NCI-H82 treated with DMSO at 0.1 percent for 48 hours (cell line): ENCODE measurements around the gene FAM20C.
"Not testable (repeated sequence)": the region's sequence is repeated elsewhere in the genome, so short reads cannot be mapped to it uniquely, and the experiment has no call there.

Experiments used
- DNase-seq: peaks from one replicate; lab custom pipeline; 2025; ENCODE audit not compliant: unreplicated experiment; lab: John Stamatoyannopoulos, UW

FAM20C gene

DNA sequence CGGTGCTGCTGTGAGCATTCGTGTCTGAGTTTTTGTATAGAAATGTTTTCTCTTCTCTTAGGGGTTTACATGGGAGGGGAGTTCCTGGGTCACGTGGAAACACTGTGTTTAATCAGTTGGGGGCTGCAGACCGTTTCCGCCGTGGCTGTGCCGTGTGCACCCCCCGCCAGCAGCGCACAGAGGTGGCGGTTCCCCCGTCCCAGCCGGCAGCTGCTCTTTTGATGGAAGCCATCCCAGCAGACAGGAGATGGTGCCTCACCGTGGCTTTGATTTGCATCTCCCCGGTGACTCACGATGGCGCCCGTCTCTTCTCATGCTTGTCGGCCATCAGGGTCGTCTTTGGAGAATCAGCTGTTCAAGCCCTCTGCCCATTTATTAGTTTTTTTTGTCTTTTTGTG lies 62.7 kb downstream of the FAM20C start:
- no peak for DNase-seq

DNA sequence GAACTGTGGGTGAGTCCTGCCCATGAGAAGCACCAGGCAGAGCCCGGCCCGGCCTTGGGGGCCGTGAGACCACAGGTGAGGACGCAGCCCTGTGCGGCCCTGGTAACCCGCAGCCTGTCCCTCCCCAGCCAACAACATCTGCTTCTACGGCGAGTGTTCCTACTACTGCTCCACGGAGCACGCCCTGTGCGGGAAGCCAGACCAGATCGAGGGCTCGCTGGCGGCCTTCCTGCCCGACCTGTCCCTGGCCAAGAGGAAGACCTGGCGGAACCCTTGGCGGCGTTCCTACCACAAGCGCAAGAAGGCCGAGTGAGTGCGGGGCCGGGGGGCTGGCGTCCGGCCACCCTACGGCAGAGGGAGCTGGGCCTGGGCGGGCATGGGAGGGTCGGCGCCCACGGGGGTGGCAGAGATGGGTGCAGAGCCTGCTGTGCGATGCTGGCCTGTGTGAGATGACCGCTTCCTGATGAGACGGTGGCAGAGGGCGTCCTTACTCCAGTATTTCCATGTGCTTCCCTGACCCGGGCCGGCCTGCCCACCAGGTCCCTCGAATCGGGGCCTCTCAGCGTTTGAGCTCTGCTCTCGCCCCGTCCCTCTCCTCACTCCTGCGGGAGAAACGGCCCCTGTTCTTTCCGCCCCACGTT lies 63.5 kb downstream of the FAM20C start:
- no peak for DNase-seq

DNA sequence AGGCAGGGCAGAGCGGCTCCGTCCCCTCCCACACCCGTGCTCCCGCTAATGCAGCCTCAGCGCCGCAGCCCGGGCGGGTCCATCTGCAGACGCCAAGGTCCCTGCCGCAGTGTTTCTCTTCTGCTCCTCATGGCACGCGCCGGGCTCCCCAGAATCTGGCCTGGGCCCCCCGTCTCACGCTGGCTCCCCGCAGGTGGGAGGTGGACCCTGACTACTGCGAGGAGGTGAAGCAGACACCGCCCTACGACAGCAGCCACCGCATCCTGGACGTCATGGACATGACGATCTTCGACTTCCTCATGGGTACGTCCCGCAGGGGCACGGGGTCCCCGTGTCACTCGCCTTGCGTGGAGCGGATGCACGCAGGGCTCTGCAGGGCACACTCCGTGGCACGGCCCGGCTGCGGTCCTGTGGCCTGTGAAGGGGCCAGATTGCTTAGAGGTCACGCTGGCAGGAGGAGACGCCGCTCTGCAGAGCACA lies 64.1 kb downstream of the FAM20C start:
- no peak for DNase-seq

DNA sequence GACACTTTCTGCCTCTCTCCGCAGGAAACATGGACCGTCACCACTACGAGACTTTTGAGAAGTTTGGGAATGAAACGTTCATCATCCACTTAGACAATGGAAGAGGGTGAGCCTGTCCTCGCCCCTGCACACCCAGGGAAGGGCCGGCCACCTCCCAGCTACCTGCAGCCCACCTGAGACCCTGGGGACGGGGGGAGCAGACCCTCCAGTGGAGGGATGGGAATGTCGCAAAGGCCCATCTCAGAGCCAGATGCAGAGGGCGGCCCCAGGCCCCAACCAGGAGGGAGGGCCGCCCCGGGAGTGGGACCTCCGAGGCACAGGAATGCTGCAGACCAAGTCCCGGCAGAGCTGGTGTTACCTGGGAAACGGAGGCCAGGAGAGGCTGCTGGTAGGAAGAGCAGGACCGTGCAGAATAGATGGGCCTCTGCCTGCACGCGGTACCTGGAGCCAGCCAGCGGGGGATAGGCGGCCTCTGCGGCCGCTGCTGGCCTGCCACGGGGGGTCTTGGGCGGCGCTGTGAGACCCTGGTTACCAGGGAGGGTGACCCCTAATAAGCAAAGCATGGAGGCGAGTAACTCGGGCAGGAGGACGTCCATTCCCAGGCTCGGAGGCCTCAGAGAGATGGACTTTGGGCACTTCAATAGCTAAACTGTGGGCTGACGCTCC lies 64.7 kb downstream of the FAM20C start:
- DNase-seq: no peak

DNA sequence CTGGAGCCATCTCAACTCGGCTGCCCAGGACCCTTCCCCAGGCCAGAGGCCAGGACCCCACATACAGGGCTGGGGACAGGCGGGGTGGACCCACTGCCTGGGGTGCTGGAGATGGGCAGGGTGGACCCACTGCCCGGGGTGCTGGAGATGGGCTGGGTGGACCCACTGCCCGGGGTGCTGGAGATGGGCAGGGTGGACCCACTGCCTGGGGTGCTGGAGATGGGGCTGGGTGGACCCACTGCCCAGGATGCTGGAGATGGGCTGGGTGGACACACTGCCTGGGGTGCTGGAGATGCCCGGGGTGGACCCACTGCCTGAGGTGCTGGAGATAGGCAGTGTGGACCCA lies 65.2 kb downstream of the FAM20C start:
- no peak for DNase-seq

DNA sequence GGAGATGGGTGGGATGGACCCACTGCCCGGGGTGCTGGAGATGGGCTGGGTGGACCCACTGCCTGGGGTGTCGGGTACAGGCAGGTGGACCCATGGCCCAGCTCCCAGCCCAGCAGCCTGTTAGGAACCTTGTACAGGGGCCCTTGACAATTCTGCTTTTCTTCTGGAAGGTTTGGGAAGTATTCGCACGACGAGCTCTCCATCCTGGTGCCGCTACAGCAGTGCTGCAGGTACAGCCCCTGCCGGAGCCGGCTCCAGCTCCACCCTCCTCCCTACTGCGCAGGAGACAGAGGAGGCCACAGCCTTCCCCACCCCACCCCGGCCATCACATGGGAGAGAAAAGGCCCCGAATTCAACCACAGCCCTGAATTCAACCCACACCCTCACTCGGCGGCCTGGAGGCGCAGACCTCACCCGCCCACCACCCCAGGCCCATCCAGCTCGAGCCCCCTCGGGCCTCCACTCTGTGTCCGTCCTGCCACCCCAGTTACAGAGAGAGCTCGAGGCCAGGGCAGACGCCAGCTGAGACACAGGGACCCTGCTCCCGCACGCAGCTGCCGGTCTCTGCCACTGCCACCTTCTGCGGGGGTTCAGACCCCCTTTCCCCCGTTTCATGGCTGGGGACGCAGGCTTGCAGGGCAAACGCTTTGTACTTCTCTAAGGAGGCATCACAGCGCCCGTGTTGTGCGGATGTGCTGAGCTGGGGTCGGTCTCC lies 66.3 kb downstream of the FAM20C start:
- no peak for DNase-seq

DNA sequence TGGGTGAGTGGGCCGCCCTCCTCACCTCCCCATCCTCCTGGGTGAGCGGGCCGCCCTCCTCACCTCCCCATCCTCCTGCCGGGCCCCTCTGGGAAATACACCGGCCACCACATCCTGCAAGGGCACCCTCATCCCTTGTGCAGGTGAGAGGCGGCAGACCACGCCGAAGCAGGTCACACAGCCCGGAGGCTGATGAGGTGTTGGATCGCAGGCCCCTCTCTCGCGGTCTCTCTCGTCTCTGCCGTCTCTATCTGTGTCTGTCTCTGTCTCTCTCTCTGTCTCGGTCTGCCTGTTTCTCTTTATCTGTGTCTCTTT lies 66.8 kb downstream of the FAM20C start:
- DNase-seq: no peak

DNA sequence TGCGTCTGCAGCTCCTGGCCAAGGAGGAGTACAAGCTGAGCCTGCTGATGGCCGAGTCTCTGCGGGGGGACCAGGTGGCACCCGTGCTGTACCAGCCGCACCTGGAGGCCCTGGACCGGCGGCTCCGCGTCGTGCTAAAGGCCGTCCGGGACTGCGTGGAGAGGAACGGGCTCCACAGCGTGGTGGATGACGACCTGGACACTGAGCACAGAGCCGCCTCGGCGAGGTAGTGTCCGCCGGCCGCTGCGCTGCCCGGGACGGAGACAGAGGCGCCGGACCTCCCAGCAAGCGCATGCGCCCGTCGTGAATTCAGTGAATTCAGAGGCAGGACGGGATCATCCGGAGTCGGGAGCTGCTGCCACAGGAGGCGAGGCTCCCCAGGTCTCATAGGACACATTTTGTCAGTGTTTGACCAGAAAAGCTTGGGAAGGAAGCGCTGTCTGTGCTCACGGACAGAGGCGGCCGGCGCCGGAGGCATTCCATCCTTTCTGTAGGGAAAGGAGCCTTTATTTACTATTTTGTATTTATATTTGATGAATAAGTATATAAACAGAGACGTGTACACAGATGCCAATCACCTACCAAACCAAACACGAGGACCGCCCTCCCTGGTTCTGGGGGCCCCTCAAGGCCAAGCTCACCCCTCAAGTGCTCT lies 67.5 kb downstream of the FAM20C start:
- no peak for DNase-seq

DNA sequence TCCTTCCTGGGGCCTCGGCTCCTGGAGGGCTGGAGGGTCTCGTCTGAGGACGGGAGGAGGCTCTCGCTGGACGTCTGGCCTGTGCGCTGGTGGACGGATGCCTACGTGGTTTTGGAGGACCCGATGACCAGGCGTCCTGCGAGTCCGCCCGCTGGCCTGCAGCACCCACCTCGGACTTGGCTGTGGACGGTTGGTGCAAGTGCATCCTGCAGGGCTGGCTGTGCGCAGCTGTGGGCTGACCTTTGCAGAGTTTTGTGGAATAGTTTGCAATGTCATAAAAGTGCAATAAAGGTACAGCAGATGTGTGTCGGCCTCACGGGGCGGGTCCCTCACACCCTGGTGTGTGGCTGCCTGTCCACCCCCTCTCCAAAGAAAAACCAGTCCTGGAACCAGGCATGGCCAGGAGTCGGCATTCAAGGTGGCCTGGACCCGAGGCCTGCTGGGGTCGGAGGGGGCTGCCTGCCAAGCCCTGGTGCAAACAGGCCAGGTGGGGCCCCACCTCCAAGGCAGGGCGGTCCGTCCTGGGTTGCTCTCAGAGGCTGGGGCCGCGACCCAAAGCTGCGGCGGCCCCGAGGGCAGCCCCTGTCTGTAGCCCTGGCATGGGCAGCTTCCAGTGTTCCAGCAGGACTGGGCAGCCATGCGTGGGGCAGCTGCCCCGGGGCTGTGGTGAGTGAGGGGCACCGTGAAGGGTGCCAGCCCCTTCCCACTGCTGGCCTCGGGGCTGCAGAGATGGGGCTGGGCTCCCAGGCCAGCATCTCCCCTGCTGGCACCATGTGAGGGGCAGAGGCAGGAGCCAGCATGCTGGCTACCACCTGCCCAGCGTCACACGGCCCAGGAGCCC lies 68.3 kb downstream of the FAM20C start:
- DNase-seq: no peak

DNA sequence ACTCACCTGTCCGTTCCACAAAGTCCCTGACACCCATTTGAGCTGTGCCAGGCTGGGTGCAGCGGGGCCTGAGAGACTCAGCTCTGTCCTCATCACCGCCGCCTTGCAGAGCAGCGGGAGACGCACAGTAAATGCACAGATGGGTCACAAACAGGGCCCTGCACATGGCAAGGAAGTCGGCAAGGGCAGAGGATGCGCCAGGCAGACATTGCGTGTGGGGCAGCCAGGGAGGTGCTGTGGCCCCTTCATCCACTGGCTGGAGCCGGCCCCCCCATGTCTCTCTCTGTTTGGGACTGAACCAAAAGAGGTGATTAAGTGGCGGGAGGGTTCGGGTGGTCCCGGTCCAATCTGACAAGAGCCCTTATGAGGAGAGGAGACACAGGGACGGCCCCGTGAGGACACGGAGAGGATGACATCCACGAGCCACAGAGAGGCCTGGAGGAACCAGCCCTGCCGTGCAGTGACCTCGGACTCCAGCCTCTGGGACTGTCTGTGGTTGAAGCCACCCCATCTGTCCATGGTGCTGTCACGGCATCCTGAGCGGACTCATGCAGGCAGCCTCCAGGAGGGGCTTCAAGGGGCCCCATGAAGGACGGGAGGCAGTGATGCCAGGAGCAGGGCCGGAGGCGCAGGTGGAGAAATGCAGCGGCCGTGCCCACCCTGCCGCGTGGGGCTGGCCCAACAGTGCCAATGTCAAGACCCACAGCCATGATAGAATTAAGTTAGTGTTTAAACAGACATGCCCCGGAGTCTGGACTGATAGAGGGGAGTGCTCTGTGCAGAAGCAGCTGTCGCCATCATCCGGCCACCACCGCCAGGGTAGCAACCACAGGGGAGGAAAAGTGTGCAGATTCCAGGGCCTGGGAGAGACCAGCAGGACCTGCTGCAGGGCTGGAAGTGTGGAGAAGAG lies 69.2 kb downstream of the FAM20C start:
- DNase-seq: no peak

DNA sequence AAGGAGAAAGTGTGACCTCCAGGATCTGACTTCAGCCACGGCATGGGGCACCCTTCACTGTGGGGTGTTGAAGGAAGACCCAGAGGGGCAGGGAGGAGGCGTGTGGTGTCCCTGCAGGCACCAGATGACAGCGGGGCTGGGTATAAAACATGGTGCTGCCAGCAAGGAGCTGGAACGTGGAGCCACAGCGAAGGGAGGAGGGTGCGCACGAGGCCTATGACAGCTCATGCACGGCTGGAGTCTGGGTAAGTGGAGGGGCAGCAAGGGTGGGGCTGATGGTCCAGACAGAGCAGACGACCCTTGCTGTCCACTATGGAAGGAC lies 69.8 kb downstream of the FAM20C start:
- DNase-seq: no peak

DNA sequence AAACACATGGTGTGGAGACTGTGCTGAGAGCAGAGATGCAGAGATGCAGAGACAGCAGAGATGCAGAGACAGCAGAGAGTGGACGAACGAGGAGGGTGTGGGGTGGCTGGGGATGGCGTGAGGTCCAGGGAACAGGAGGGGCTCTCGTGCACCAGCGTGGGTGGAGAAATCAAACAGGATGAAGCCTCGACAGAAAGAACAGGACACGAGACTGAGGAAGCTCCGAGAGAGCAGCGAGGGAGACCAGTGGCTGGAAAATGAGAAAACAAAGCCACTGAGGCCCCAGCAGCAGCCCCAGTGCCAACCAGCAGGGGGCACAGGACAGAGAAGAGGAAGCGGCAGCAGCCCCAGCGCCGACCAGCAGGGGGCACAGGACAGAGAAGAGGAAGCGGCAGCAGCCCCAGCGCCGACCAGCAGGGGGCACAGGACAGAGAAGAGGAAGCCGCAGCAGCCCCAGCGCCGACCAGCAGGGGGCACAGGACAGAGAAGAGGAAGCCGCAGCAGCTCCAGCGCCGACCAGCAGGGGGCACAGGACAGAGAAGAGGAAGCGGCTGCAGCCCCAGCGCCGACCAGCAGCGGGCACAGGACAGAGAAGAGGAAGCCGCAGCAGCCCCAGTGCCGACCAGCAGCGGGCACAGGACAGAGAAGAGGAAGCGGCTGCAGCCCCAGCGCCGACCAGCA lies 70.4 kb downstream of the FAM20C start:
- DNase-seq: not testable (repeated sequence)

DNA sequence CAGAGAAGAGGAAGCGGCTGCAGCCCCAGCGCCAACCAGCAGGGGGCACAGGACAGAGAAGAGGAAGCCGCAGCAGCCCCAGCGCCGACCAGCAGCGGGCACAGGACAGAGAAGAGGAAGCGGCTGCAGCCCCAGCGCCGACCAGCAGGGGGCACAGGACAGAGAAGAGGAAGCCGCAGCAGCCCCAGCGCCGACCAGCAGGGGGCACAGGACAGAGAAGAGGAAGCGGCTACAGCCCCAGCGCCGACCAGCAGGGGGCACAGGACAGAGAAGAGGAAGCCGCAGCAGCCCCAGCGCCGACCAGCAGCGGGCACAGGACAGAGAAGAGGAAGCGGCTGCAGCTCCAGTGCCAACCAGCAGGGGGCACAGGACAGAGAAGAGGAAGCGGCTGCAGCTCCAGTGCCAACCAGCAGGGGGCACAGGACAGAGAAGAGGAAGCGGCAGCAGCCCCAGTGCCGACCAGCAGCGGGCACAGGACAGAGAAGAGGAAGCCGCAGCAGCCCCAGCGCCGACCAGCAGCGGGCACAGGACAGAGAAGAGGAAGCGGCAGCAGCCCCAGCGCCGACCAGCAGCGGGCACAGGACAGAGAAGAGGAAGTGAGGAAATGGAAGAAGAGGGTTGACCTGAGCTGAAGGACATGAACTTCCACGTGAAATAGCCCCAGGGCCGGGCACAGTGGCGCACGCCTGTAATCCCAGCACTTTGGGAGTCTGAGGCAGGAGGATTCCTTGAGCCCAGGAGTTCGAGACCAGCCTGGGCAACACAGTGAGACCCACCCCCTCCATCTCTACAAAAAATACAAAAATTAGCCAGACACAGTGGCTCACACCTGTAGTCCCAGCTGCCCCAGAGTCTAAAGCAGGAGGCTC lies 71.3 kb downstream of the FAM20C start:
- DNase-seq: not testable (repeated sequence)

DNA sequence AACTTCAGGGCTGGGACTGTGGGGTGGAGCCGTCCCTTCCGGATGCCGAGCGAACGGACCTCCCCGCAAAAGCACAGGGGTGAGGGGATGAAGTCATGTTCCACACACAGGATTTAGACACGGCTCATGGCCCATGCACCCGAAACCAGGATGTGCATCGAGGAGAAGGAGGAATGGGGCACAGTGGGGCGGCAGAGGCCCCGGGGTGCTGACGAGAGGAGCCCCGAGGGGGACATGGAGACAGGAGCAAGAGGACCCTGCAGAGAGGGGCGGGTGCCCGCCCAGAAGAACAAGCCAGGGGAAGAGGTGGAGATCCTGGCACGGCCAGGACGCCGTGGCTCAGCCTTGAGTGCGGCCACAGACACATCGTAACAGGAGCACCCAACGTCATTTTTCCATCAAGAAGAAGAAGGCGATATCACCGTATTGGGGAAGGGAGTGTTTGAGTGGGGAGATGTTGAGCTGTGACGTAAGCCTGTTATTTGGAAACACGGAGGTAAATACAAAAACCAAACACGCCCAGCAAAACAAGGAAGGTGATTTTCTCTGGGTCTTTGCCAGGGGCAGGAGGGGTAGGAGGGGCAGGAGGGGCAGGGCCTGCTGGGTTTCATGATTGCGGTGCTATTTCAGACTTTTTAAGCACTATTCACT lies 72.3 kb downstream of the FAM20C start:
- DNase-seq: no peak

DNA sequence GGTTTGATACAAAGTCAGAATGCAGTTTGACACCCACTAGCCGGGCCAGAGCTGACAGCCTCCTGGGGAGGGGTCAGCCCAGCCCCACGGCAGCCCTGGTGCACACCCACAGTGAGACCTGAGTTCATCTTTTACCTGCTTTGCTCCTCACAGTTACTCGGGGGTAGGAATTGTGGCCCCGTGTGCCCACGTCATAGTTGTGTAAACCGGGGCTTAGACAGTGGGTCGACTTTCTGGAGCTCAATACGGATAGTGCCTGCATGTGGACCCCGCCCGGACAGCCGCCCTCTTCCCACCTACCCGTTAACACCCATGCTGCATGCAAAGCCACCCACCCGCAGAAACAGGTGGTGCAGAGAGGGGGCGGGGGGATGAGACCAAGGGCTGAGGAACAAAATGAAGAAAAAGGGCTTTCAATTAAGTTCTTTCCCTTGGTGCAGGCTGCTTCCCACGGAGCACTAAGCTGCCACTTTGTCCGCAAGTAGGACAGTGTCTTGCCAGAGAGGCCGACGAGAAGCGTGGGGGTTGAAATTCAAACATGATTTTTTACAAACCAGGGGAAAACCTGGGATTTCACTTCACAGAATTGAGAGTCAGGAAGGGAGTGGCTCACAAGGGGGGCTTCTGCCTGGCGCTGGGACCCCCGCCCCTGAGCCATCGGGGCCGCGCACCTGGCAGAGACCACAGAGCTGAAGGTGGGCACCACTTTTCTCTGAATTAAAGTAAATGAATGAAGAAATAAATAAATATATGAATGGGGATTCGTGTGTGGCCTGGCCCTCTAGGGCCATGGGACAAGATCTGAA lies 73.0 kb downstream of the FAM20C start:
- DNase-seq: no peak

DNA sequence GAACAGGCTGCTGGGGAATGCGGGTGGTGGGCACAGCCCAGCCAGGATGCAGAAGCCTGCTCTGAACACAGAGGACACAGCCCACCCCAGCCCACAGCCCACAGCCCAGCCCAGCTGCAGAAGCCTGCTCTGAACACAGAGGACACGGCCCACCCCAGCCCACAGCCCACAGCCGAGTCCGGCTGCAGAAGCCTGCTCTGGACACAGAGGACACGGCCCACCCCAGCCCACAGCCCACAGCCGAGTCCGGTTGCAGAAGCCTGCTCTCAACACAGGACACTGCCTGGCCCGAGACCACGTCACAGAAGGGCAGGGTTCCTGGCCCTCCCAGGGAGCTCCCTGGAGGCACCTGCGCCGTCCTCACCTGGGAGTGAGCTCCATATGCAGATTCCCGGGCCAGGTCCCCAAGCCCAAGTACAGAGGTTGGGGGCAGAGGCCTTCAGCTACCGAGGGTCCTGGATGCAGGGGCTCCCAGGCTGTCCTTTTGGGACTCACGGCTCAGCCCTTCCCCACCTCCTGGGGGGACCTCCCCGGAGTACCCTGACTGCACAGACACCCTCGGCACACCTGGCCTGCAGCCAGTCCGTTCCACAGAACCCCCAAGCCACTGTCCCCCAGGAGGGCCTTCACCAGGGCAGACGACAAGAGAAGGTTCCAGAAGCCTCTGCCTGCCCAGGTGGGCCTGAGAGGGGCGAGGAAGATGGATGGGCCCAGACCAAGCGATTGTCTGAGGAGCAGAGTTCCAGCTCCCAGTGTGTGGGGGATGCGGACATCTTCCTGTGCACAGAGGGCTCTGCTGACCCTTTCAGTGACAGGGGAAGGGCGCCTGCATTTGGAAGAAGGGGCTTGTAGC lies 73.9 kb downstream of the FAM20C start:
- no peak for DNase-seq
